HepG2 (cell line): ENCODE measurements around the gene BAHCC1. TPM values are rescaled to one million over a fixed set of nuclear protein-coding genes. Genes with fewer than 3 reads are reported as not detected.

Experiments used
- KLF16 ChIP-seq, 2 experiments: sonication (generic) in 1 of 2; formaldehyde crosslinking in 1 of 2; IDR thresholded peaks; 2 replicates each; pipeline versions ENCODE4 v1.6.1 to v1.8.0; 2016 to 2023; ENCODE audit warnings: missing genetic modification reagents in 2 of 2, missing compliant biosample characterization in 1 of 2
- MEF2D ChIP-seq: sonication (generic); formaldehyde crosslinking; IDR thresholded peaks from 2 replicates; pipeline ENCODE4 v1.5.1; 2020; ENCODE audit warnings: mild to moderate bottlenecking, missing genetic modification reagents
- MTA1 ChIP-seq: sonication (generic); formaldehyde crosslinking; IDR thresholded peaks from 2 replicates; pipeline ENCODE4 v1.4.0; 2020; ENCODE audit warnings: missing genetic modification reagents, mild to moderate bottlenecking, borderline replicate concordance
- MYC ChIP-seq: sonication (generic); formaldehyde crosslinking; IDR thresholded peaks from 2 replicates; pipeline ENCODE4 v1.9.0; 2021; ENCODE audit warnings: missing genetic modification reagents, borderline replicate concordance
- NFIB ChIP-seq: sonication (generic); formaldehyde crosslinking; IDR thresholded peaks from 2 replicates; pipeline ENCODE4 v1.9.0; 2021; ENCODE audit warnings: missing genetic modification reagents, mild to moderate bottlenecking, borderline replicate concordance
- NFYB ChIP-seq: sonication (generic); formaldehyde crosslinking; IDR thresholded peaks from 2 replicates; pipeline ENCODE4 v1.4.0; 2020; ENCODE audit warnings: missing genetic modification reagents
- SKI ChIP-seq: fragments of 450-650 bp; IDR thresholded peaks from one replicate; pipeline ENCODE4 v1.6.1; 2018; ENCODE audit warnings: mild to moderate bottlenecking; ENCODE audit not compliant: partially characterized antibody
- ZBTB7B ChIP-seq: sonication (generic); formaldehyde crosslinking; IDR thresholded peaks from 2 replicates; pipeline ENCODE4 v1.4.0; 2020; ENCODE audit warnings: missing genetic modification reagents
- ZMAT3 ChIP-seq: sonication (generic); formaldehyde crosslinking; conservative IDR thresholded peaks from 2 replicates; pipeline ENCODE4 v1.7.0; 2021; ENCODE audit warnings: missing genetic modification reagents
- ZNF256 ChIP-seq: sonication (generic); formaldehyde crosslinking; conservative IDR thresholded peaks from 2 replicates; pipeline ENCODE4 v1.4.0; 2020; ENCODE audit warnings: missing genetic modification reagents
- ZNF451 ChIP-seq: sonication (generic); formaldehyde crosslinking; IDR thresholded peaks from 2 replicates; pipeline ENCODE4 v1.5.0; 2020; ENCODE audit warnings: mild to moderate bottlenecking, missing genetic modification reagents
- polyA plus RNA-seq, 8 experiments: library from polyadenylated mRNA; depleted of rRNA in 3 of 8; stranded (reverse) in 7 of 8; unstranded in 1 of 8; fragments of >200 nt; fragmentation: Illumina TruSeq in 4 of 8; extraction: Trizol in 4 of 8; gene quantifications; 2 replicates each; pipeline versions ENCODE4 v1.2.1 to v1.2.3, GENCODE V29; 2011 to 2016; ENCODE audit warnings: low read depth in 4 of 8, missing spikeins in 1 of 8, mixed read lengths in 1 of 8; ENCODE audit not compliant: insufficient read depth in 1 of 8
- total RNA-seq, 5 experiments: library from RNA; depleted of rRNA; stranded (reverse); fragments of >200 nt; fragmentation: Illumina TruSeq; extraction: Trizol; gene quantifications; 2 replicates each; pipeline ENCODE4 v1.2.3, GENCODE V29; 2016; ENCODE audit warnings: low read depth in 1 of 5
- TF ChIP-seq, protein P1 (sequence below): sonication (generic); formaldehyde crosslinking; IDR thresholded peaks from 2 replicates; pipeline ENCODE4 v1.5.0; 2020; ENCODE audit warnings: mild to moderate bottlenecking, missing genetic modification reagents
- TF ChIP-seq, protein P2 (sequence below): sonication (generic); formaldehyde crosslinking; IDR thresholded peaks from 2 replicates; pipeline ENCODE4 v1.4.0; 2020; ENCODE audit warnings: missing genetic modification reagents, borderline replicate concordance
- TF ChIP-seq, protein P3 (sequence below): sonication (generic); formaldehyde crosslinking; IDR thresholded peaks from 2 replicates; pipeline ENCODE4 v1.8.1; 2022; ENCODE audit warnings: low read depth, mild to moderate bottlenecking, missing genetic modification reagents
- TF ChIP-seq, protein P4 (sequence below): sonication (generic); formaldehyde crosslinking; IDR thresholded peaks from 2 replicates; pipeline ENCODE4 v1.4.0; 2020; ENCODE audit warnings: missing genetic modification reagents

The BAHCC1 gene
- total and polyA plus RNA-seq, 2 of the 13 experiments (the other 11 are each of a cell fraction or from before 2014, with no cell fraction given) = 1.4 to 1.7 TPM

DNA sequence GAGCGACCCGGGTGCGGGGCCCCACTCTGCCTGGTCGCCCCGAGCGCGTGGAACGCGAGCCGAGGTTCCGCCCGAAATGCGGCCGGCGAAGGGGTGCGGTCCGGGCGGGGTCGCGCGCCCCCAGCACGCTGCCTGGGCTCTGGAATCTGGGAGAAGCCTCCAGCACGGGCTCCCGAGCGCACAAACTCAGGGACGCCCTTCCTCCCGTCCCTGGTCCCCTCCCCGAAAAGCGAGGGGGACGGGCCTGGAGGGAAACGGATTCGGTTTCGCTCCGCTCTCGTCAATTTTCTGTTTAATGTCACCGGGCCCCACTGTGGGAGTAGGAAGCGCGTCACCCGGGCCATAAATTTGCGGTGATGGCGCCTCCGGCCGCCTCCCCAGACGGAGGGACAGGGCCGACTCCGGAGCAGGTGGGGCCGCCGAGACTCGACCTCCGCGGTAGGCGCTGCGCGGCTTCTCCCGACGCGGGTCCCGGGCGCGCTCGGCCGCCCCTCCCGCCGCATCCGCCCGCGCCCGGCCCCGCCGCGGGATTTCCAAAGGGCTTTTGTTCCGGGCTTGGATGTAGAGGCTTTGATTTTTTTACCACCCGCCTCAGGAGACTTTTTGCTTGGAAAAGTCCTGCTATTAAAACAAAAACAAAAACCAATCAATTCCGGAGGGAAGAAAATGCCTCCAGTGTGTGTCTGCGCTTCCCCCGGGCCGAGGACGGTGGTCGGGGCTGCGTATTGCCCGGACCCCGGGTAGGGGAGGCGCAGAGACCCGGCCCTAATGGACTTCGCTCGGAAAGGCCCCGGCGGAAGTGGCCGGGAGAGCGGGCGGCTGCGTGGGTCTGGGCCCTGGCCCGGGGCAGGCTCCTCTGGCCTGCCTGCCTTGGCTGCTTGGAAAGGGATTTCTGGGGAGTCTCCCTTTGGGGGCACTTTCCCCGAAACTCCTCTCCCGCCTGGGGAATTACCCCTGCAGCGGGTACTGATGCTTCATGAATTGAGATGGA lies 7.9 kb upstream of the BAHCC1 start (continued):
- TF ChIP-seq ZNF256 (CRISPR knock-in tag) = no peak
- no peak for TF ChIP-seq MEF2D (CRISPR knock-in tag)
- TF ChIP-seq NFYB = no peak
- TF ChIP-seq, protein P1, sequence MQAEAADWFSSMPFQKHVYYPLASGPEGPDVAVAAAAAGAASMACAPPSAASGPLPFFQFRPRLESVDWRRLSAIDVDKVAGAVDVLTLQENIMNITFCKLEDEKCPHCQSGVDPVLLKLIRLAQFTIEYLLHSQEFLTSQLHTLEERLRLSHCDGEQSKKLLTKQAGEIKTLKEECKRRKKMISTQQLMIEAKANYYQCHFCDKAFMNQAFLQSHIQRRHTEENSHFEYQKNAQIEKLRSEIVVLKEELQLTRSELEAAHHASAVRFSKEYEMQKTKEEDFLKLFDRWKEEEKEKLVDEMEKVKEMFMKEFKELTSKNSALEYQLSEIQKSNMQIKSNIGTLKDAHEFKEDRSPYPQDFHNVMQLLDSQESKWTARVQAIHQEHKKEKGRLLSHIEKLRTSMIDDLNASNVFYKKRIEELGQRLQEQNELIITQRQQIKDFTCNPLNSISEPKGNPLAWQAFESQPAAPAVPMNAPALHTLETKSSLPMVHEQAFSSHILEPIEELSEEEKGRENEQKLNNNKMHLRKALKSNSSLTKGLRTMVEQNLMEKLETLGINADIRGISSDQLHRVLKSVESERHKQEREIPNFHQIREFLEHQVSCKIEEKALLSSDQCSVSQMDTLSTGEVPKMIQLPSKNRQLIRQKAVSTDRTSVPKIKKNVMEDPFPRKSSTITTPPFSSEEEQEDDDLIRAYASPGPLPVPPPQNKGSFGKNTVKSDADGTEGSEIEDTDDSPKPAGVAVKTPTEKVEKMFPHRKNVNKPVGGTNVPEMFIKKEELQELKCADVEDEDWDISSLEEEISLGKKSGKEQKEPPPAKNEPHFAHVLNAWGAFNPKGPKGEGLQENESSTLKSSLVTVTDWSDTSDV (CRISPR knock-in tag) = no peak
- 0 out of 2 replicates have a peak, but pooled peaks have one; percentile 58 for TF ChIP-seq MYC
- peak; percentile 51; the same call in 1 of the 2 replicates for TF ChIP-seq ZBTB7B (CRISPR knock-in tag)
- TF ChIP-seq, protein P2, sequence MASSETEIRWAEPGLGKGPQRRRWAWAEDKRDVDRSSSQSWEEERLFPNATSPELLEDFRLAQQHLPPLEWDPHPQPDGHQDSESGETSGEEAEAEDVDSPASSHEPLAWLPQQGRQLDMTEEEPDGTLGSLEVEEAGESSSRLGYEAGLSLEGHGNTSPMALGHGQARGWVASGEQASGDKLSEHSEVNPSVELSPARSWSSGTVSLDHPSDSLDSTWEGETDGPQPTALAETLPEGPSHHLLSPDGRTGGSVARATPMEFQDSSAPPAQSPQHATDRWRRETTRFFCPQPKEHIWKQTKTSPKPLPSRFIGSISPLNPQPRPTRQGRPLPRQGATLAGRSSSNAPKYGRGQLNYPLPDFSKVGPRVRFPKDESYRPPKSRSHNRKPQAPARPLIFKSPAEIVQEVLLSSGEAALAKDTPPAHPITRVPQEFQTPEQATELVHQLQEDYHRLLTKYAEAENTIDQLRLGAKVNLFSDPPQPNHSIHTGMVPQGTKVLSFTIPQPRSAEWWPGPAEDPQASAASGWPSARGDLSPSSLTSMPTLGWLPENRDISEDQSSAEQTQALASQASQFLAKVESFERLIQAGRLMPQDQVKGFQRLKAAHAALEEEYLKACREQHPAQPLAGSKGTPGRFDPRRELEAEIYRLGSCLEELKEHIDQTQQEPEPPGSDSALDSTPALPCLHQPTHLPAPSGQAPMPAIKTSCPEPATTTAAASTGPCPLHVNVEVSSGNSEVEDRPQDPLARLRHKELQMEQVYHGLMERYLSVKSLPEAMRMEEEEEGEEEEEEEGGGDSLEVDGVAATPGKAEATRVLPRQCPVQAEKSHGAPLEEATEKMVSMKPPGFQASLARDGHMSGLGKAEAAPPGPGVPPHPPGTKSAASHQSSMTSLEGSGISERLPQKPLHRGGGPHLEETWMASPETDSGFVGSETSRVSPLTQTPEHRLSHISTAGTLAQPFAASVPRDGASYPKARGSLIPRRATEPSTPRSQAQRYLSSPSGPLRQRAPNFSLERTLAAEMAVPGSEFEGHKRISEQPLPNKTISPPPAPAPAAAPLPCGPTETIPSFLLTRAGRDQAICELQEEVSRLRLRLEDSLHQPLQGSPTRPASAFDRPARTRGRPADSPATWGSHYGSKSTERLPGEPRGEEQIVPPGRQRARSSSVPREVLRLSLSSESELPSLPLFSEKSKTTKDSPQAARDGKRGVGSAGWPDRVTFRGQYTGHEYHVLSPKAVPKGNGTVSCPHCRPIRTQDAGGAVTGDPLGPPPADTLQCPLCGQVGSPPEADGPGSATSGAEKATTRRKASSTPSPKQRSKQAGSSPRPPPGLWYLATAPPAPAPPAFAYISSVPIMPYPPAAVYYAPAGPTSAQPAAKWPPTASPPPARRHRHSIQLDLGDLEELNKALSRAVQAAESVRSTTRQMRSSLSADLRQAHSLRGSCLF (CRISPR knock-in tag) = no peak
- TF ChIP-seq, protein P3, sequence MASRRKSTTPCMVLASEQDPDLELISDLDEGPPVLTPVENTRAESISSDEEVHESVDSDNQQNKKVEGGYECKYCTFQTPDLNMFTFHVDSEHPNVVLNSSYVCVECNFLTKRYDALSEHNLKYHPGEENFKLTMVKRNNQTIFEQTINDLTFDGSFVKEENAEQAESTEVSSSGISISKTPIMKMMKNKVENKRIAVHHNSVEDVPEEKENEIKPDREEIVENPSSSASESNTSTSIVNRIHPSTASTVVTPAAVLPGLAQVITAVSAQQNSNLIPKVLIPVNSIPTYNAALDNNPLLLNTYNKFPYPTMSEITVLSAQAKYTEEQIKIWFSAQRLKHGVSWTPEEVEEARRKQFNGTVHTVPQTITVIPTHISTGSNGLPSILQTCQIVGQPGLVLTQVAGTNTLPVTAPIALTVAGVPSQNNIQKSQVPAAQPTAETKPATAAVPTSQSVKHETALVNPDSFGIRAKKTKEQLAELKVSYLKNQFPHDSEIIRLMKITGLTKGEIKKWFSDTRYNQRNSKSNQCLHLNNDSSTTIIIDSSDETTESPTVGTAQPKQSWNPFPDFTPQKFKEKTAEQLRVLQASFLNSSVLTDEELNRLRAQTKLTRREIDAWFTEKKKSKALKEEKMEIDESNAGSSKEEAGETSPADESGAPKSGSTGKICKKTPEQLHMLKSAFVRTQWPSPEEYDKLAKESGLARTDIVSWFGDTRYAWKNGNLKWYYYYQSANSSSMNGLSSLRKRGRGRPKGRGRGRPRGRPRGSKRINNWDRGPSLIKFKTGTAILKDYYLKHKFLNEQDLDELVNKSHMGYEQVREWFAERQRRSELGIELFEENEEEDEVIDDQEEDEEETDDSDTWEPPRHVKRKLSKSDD (CRISPR knock-in tag) = no peak
- TF ChIP-seq ZNF451 (CRISPR knock-in tag) = no peak
- no peak for TF ChIP-seq ZMAT3 (CRISPR knock-in tag)
- TF ChIP-seq, protein P4, sequence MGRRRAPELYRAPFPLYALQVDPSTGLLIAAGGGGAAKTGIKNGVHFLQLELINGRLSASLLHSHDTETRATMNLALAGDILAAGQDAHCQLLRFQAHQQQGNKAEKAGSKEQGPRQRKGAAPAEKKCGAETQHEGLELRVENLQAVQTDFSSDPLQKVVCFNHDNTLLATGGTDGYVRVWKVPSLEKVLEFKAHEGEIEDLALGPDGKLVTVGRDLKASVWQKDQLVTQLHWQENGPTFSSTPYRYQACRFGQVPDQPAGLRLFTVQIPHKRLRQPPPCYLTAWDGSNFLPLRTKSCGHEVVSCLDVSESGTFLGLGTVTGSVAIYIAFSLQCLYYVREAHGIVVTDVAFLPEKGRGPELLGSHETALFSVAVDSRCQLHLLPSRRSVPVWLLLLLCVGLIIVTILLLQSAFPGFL (CRISPR knock-in tag) = no peak
- TF ChIP-seq SKI = no peak
- no peak for TF ChIP-seq NFIB (CRISPR knock-in tag)
- TF ChIP-seq MTA1 (CRISPR knock-in tag) = no peak
- no peak for TF ChIP-seq KLF16 (CRISPR knock-in tag; IDR thresholded peaks at IDR 0.05)
